ENCODE results near the gene NHLH2.

GRCh38 chr1:115827452-115828044, 13.4 kb downstream of the NHLH2 start:
- TF ChIP-seq CTCF (IDR thresholded peaks at IDR 0.05; ENCODE audit: poor library complexity) = no peak
- no peak for TF ChIP-seq EZH2 (IDR thresholded peaks at IDR 0.05; ENCODE audit: borderline replicate concordance)
- no peak for TF ChIP-seq EZH2phosphoT487 (IDR thresholded peaks at IDR 0.05; ENCODE audit: low read depth, severe bottlenecking, unreplicated experiment)
